Pancreas (tissue), 10 donors: Measurements from ENCODE around the gene DOK3. TPM values are rescaled to one million over a fixed set of nuclear protein-coding genes. Genes with fewer than 3 reads are reported as not detected.

Experiments
- ATAC-seq, 4 donors: fragments of 200-7000 bp; cut with Tn5 transposase; one replicate each; pipeline versions ENCODE4 v1.8.0 to v1.9.1; 2020; ENCODE audit warnings: mild to moderate bottlenecking in 4 of 4, moderate library complexity in 4 of 4
- DNase-seq, 6 donors: peaks; one replicate each; pipeline ENCODE4 v3.0.0-alpha.2; 2020
- FAIRE-seq: peaks from 2 replicates; lab custom pipeline; 2012; peaks lifted over from hg19 to GRCh38; lab: Jason Lieb, UNC
- H3K27ac ChIP-seq, 4 donors: fragments of 200-600 bp; sonication (generic); 1 replicate in 3 of 4; 2 replicates in 1 of 4; pipeline versions ENCODE4 v1.5.0 to v1.8.0; 2020
- H3K27me3 ChIP-seq, 4 donors: fragments of 200-600 bp; one replicate each; pipeline ENCODE4 v1.8.0; 2021
- H3K36me3 ChIP-seq, 3 donors: fragments of 200-600 bp; sonication (generic) in 1 of 3; one replicate each; pipeline versions ENCODE4 v1.5.0 to v1.8.0; 2020 to 2021
- H3K4me1 ChIP-seq, 3 donors: fragments of 200-600 bp; one replicate each; pipeline ENCODE4 v1.8.0; 2021
- H3K4me3 ChIP-seq, 4 donors: fragments of 200-600 bp; sonication (generic) in 2 of 4; one replicate each; pipeline versions ENCODE4 v1.5.0 to v1.8.0; 2020 to 2021
- H3K9me3 ChIP-seq, 4 donors: fragments of 200-600 bp; one replicate each; pipeline ENCODE4 v1.8.0; 2021
- WGBS, 2 donors: extraction: QIAGEN DNeasy Blood & Tissue Kit; methylation state at CpG; one replicate each; pipeline ENCODE4 v1.1.7; 2013; 5-methylcytosine and 5-hydroxymethylcytosine counted together
- intact Hi-C, 3 donors: fragments of 100-400 bp; cut with DNase I; formaldehyde crosslinking; loops; one replicate each; pipeline versions ENCODE4 v1.11.1 to v1.14.2; 2022
- polyA plus RNA-seq, 2 donors: library from polyadenylated mRNA; stranded (reverse); fragments of 200-250 nt; gene quantifications; one replicate each; pipeline ENCODE4 v1.2.3, GENCODE V29; 2013
- total RNA-seq, 6 donors: library from RNA; stranded (reverse); fragmentation: NEBNext Ultra II Directional in 4 of 6; extraction: Animal tissue kit (Norgen Biotek cat#: 25700) in 4 of 6; gene quantifications; one replicate each; pipeline versions ENCODE4 v1.2.1 to v1.2.4, GENCODE V29; 2021 to 2023
- TF ChIP-seq, protein P1 (sequence below), 4 donors: fragments of 200-600 bp; sonication (generic) in 3 of 4; IDR thresholded peaks; one replicate each; pipeline versions ENCODE4 v1.5.0 to v1.8.0; 2021; ENCODE audit warnings: antibody characterized with exemption in 4 of 4
- donor health status: healthy with polysubstance abuse.
- donor health status: DM: no; HTN: no; CAD: no; lungs with moderate emphysema.
- donor health status: DM: no; HTN: no; CAD: no.
- donor health status: control.
- donor health status: control.
- donor health status: Bipolar disorder and iron deficiency.
- donor health status: DM: yes; HTN: yes; CAD: no.
- donor health status: DM: no; HTN: no; CAD: no.
- donor health status: DM: no; HTN: no; CAD: no.
- donor health status: DM: yes; HTN: yes; CAD: no.

Gene DOK3
- total and polyA plus RNA-seq, 8 donors, result 0.98 to 11.4 (median 4.7) TPM

GRCh38 chr5:177555228-177555627 is 45.6 kb upstream of the DOK3 start:
- peaks cover 0 to 9% (median 0%) of the 10 kb centered on the region in 3 donors for H3K4me1 ChIP-seq
- H3K4me3 ChIP-seq, result peak overlapping the region; percentile 68 to 93 (median 84)
- intact Hi-C loops, result no loop called here
- H3K9me3 ChIP-seq, result no peaks in the 10 kb centered on the region
- no peaks in the 10 kb centered on the region for H3K36me3 ChIP-seq
- TF ChIP-seq, protein P1, sequence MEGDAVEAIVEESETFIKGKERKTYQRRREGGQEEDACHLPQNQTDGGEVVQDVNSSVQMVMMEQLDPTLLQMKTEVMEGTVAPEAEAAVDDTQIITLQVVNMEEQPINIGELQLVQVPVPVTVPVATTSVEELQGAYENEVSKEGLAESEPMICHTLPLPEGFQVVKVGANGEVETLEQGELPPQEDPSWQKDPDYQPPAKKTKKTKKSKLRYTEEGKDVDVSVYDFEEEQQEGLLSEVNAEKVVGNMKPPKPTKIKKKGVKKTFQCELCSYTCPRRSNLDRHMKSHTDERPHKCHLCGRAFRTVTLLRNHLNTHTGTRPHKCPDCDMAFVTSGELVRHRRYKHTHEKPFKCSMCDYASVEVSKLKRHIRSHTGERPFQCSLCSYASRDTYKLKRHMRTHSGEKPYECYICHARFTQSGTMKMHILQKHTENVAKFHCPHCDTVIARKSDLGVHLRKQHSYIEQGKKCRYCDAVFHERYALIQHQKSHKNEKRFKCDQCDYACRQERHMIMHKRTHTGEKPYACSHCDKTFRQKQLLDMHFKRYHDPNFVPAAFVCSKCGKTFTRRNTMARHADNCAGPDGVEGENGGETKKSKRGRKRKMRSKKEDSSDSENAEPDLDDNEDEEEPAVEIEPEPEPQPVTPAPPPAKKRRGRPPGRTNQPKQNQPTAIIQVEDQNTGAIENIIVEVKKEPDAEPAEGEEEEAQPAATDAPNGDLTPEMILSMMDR (IDR thresholded peaks at IDR 0.05), result no peak
- FAIRE-seq, result no peak
- WGBS, 2 donors, result 57 to 65% methylated on average over 2 of the region's 2 CpGs
- no peak overlapping the region for H3K27ac ChIP-seq
- no peak for DNase-seq
- ATAC-seq, result no peak
- H3K27me3 ChIP-seq, result no peaks in the 10 kb centered on the region

DNA sequence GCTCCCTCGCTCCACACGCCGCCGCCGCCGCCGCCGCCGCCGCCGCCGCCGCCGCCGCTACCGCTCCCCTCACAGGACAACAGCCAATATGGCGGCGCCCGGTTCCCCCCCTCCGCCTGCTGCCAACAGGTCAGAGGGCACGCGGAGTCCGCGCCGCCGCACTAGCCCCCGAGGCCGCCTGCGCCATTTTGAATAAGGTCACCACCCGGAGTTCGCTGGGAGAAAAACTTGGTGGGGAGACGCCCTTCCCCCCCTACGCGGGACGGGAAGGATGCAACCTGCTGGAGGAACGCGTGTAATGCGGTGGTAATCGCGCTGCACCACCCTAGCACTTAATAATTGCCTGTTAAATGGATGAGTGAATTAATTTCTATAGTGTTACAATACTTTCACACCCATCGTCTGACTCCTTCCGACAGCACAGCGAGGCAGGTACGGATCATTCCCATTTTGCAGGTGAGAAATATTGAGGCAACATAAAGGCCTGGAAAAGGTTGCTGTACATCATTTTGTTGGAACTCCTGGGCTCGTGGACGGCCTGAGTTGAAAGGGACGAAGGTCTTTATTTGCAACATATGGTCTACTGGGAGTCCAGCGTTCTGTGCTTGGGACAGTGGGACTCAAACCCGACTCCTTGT is 45.0 kb upstream of the DOK3 start, which contains the start of gene FAM193B:
Gene FAM193B (minus strand): TSS at position 90 of the 638 bp plus-strand sequence. CDS start 105 bp downstream, outside the sequence.
- H3K36me3 ChIP-seq, result no peaks in the 10 kb centered on the region
- no peak for FAIRE-seq
- H3K27me3 ChIP-seq, result no peaks in the 10 kb centered on the region
- TF ChIP-seq, protein P1 (IDR thresholded peaks at IDR 0.05), result no peak
- no peaks in the 10 kb centered on the region for H3K9me3 ChIP-seq
- H3K4me1 ChIP-seq, result peaks cover 0 to 9% (median 0%) of the 10 kb centered on the region in 3 donors
- H3K27ac ChIP-seq, result peak within 1 kb of the TSS; percentile 5 to 73 (median 56)
- ATAC-seq, result peak; percentile 93 to 97 (median 94)
- 3 to 5% methylated on average over 32 to 49 of the region's 49 CpGs for WGBS, 2 donors
- DNase-seq, result peak; percentile 93 to 98 (median 96)
- intact Hi-C loops, result no loop called here
- peak within 1 kb of the TSS; percentile 68 to 93 (median 90) for H3K4me3 ChIP-seq

DNA sequence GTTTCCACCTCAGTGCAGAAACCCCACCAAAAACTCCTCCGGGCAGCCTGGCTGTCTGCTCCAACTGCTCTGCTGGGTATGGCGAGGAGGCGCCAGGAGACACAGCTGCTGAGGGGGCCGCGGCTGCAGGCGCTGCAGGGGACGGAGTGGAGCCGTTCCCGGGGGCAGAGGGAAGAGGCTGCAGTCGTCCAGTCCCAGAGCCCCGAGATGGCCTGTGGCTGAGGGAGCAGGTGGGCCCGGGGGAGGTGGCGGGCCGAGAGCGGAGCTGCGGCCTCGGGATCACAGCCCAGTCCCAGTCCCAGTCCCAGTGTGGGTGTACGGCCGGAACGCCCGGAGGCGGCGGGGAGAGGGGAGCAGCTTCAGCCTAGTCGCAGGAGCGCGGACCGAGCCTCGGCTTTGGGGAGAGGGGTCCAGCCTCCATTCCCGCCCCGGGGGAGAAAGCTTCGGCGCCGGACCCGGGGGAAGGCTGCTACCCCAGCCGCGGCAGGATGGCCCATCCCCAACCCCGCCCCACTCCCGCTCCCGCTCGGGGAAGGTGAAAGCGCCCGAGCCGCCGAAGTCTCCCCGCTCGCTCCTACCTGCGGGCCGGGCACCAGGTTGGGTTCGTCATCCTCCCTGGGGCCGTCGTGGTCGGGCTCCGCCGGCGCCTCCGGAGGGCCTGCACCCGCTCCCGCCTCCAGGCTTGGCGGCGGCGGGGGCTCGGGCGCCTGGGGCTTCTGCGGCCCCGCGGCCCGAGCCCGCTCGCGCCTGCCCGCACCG is 44.2 kb upstream of the DOK3 start:
- Histone ChIP-seq H3K36me3 (no peaks in the 10 kb centered on the region), H3K4me1 (peaks cover 0 to 9% (median 0%) of the 10 kb centered on the region in 3 donors), H3K9me3 (no peaks in the 10 kb centered on the region), H3K27me3 (no peaks in the 10 kb centered on the region), H3K27ac (peak overlapping the region; percentile 5 to 73 (median 56)), H3K4me3 (peak overlapping the region; percentile 68 to 93 (median 90))
- FAIRE-seq (no peak), ATAC-seq (peak; percentile 35 to 65 (median 58)), DNase-seq (peak; percentile 45 to 87 (median 64))
- TF ChIP-seq, protein P1 (IDR thresholded peaks at IDR 0.05), result no peak
- intact Hi-C loops, result no loop called here
- 0% methylated on average over 32 to 72 of the region's 72 CpGs for WGBS, 2 donors

DNA sequence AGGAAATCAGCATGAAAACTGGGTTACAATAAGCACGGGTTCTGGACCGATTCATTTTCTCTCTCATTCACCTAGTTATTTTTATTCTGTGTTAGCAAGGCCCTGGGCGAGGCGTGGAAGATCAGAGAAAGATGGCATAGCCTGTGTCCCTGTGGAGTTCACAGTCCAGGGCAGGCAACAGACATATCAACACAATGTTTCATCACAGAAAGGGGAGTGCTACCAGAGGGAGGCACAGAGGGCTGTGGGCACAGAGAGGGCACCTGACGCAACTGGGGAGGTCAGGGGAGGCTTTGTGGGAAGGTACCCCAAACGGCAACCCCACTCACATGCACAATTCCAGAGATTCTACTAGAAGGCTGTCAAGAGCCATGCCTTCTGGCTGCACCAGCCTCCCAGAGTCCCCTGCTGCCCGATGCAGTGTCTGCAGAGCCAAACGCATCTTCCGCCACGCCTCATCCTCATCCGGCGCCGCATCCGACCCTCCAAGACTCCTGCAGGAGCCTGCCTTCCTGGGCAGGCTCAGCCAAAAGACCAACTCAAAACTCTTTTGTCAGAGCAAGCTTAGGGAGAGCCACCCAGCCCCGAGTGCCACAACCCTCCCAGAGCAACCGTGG is 43.3 kb upstream of the DOK3 start:
- WGBS, 2 donors, result 31 to 39% methylated on average over 16 of the region's 16 CpGs
- Histone ChIP-seq H3K27ac (no peak overlapping the region), H3K4me3 (peak overlapping the region; percentile 68 to 93 (median 90)), H3K9me3 (no peaks in the 10 kb centered on the region), H3K36me3 (no peaks in the 10 kb centered on the region), H3K4me1 (peaks cover 0 to 13% (median 0%) of the 10 kb centered on the region in 3 donors), H3K27me3 (no peaks in the 10 kb centered on the region)
- TF ChIP-seq, protein P1 (IDR thresholded peaks at IDR 0.05), result no peak
- ATAC-seq (peak in 2 of 4 donors; percentile 3), DNase-seq (peak in 2 of 6 donors; percentile 22 to 65), FAIRE-seq (no peak)
- intact Hi-C loops, result no loop called here
